NB4 (cell line): ENCODE data around the gene CAMK4.

Source experiments
- CTCF ChIP-seq: IDR thresholded peaks from one replicate; pipeline ENCODE4 v1.5.1; 2012; ENCODE audit warnings: low read depth, low read length
- MYC ChIP-seq: IDR thresholded peaks from 2 replicates; pipeline ENCODE4 v1.6.1; 2011; ENCODE audit warnings: low read depth, low read length
- POLR2A ChIP-seq: IDR thresholded peaks from 2 replicates; pipeline ENCODE4 v1.6.1; 2011; ENCODE audit warnings: mild to moderate bottlenecking; ENCODE audit not compliant: insufficient read length; ENCODE audit errors: extremely low read depth
- TF ChIP-seq, protein P1 (sequence below): IDR thresholded peaks from 2 replicates; pipeline ENCODE4 v1.6.1; 2011; ENCODE audit warnings: low read depth, low read length

DNA sequence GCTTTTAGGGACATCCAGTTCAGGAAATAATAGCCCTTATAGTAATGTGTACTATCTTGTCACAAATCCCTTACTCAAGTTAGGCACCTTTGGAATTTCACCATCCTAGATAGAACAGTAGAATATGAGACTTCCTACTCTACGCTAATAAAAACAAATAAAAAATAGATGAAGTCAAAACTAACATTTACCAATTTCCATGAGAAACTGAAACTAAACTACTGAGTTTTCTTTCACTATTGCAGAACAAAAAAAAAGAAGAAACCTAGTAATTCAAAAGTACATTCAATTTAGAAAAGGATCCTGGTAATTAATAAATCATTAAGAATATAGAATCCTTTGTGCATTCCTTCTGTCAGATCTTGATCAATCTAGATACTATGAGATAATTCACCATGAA, 274.2 kb downstream of the CAMK4 start:
- no peak for TF ChIP-seq CTCF
- TF ChIP-seq POLR2A, result no peak
- TF ChIP-seq, protein P1, sequence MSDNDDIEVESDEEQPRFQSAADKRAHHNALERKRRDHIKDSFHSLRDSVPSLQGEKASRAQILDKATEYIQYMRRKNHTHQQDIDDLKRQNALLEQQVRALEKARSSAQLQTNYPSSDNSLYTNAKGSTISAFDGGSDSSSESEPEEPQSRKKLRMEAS, result no peak
- no peak for TF ChIP-seq MYC
